HPDE6-E6E7 (cell line): ENCODE data around the gene CDC40.

ENCODE experiments used
- DNase-seq: peaks from one replicate; pipeline ENCODE4 v3.0.0; 2011; ENCODE audit warnings: missing footprints; ENCODE audit errors: extremely low spot score

Gene CDC40

DNA sequence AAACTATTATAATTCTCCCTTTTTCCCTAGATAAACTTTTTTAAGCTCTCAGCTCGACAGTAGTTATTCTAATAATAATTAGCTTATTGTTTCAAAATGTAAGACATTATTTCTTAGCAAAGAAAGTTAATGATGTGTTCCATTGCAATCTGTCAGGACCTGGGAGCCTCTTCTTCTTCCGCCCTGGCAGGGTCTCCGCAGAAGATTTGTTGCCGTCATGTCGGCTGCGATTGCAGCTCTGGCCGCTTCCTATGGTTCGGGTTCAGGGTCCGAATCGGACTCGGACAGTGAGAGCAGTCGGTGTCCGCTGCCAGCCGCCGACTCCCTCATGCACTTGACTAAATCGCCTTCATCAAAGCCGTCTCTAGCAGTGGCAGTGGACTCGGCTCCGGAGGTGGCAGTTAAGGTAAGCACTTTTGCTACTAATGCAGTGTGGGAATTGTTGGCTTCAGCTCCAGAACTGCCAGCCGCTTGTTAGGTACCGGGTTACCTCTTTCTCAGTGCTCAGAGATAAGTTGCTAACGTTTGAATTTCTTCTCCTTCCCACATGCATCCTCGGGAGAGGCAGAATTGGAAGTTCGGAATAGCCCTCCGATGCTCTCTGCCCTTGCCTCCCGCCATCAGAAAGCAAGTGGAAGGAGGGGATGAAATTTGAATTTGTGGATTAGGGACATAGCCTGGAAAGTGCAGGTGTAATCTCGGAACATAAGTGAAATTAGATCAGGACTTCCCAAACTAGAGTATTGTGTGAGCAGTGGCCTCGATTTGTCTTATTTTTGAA, at the start of gene CDC40:
TSS of gene CDC40 (plus strand) at position 200 of the 781 bp plus-strand sequence. CDS start at position 218, 18 bp downstream.
- DNase-seq = peak; percentile 34

GRCh38 chr6:110137924-110138887, 42.0 kb upstream of the CDC40 start:
- DNase-seq = no peak

DNA sequence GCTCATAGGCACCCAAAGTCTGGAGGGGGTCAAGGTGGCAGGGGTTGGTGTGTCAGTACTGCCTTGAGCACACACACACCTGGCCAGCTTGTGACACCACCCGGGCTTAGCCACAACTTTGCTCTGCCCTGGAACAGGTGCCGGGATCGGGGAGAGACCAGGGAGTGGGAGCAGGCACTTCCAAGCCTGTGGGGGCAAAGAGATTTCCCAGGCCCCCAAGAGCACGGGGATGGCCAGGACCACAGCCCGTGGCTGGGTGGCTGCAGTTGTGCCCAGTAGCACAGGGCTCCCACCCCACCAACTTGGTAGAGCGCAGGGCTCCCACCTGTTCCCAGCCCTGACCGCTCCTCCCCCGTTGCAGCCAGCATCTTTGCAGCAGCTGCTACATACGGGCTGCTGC, 41.2 kb upstream of the CDC40 start:
- DNase-seq = no peak

GRCh38 chr6:110140650-110141049, 39.6 kb upstream of the CDC40 start:
- peak; percentile 46 for DNase-seq

- no peak for DNase-seq
Observed at GRCh38 chr6:110147870-110148269, 32.4 kb upstream of the CDC40 start.

GRCh38 chr6:110158479-110158878, 21.7 kb upstream of the CDC40 start:
- no peak for DNase-seq

DNA sequence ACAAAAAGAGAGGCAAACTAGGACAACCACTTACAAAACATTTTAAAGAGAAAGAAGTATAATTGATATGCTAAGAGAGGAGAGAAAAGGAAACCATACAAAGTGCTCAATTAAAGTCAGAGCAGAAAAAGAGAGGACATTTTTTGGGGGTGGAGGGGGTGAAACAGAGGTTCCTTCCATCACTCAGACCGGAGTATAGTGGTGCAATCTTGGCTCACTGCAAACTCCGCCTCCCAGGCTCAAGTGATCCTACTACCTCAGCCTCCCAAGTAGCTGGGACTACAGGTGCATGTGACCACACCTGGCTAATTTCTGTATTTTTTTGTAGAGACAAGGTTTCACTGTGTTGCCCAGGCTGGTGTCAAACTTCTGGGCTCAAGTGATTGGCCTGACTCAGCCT, 10.1 kb upstream of the CDC40 start:
- no peak for DNase-seq

DNA sequence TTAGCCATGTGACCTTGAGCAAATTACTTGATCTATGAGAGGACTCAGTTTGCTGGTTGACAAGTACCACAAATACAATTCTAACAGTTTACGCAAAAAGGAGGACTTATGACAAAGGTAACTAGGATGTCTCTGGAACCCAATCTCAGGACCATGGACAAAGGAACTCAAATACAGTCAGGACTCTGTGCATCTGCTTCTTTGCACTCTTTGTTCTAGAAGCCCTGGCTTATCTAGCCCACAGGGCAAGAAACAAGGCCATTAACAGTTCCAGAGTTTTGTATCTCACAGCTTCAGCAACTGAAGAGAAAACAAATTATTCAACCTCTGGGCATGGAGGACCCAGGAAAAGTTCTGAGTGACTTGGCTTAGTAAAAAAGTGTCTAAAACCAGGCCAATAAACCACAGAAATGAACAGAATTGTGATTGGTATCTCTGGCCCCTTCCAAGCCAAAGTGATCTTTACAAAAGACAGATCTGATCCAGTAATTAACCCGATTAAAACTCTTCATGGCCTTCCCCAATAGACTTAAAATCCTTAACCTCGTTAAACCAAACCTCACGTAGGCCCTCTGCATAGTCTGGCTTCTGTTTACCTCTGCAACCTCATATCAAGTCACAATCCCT, 6.6 kb upstream of the CDC40 start:
- no peak for DNase-seq

DNA sequence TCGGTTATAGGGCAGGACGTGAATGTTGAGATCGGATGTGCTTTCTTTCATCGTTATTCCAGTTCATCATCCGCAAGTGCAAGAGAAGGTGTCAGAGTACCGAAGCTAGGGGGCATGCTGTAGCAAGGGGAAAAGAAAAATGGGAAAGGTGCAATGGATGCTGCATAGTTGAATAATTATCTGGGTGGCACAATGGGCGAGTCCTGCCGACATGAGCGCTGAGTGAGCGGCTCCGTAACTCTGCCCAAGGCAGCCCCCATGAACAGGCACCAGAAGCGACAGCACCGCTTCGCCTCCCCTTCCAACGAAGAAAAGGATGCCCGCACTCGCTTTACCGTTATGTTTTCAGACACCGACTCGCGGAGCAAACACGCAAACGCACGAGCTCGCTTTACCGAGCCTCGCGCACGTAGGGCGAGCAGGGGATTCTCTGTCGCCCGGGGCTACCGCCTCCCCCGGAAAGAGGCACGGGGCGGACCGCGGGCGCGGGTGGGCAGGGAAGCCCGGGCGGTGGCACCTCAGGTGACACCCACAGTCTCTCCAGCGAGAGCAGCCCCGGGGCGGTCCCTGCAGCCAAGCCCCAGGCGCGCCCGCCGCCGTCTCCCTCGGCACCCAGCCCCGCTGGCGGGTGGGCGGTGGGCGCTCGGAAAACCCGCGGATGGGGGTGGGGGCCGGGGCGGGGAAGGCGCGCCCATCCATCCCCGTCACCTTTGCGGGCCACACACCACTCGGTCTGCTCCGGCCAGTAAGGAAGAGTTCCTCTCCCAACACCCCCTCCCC, 1.4 kb upstream of the CDC40 start:
- peak; percentile 37 for DNase-seq

DNA sequence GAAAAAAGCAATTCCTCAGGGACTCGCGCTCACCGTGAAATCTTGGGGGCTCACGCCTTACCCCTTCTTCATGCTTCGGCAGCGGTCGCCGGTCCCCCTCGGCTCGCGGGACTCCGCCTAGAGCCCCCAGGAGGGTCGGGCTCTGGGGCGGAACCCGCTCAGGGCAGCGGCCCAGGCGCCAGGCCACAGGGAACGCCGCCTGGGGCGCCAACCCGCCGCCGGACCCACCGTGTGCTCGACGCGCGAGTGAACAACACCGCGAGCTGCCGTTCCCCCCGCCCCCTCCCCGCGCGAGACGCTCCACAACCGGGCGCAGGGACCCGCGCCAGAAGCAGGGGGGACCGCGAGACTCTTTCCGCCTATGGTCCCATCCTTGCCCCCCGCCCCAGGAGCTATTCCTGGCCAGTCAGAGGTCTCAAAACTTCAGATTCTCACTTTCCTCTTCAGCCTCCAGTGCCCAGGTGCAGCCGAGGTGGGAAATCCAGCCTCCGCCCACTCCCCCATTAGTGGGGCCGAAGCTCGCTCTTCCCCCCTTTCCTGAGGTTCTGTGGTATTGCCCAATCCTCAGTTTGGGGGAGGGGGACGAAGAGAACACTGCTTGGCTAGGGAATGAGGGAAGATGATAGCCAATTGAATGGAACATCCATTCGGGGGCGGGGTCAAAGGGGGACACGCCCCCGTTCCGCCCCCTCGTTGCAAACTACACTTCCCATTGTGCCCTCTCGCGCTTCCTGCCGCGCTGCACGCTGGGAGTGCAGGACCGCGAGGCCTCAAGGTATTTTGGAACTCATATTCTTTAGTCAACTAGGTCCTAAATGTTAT, 610 bp upstream of the CDC40 start, which contains the start of gene WASF1:
TSS of gene WASF1 (minus strand) at position 265 of the 822 bp plus-strand sequence. CDS start 52,069 bp downstream, outside the sequence.
- DNase-seq = peak; percentile 77

DNA sequence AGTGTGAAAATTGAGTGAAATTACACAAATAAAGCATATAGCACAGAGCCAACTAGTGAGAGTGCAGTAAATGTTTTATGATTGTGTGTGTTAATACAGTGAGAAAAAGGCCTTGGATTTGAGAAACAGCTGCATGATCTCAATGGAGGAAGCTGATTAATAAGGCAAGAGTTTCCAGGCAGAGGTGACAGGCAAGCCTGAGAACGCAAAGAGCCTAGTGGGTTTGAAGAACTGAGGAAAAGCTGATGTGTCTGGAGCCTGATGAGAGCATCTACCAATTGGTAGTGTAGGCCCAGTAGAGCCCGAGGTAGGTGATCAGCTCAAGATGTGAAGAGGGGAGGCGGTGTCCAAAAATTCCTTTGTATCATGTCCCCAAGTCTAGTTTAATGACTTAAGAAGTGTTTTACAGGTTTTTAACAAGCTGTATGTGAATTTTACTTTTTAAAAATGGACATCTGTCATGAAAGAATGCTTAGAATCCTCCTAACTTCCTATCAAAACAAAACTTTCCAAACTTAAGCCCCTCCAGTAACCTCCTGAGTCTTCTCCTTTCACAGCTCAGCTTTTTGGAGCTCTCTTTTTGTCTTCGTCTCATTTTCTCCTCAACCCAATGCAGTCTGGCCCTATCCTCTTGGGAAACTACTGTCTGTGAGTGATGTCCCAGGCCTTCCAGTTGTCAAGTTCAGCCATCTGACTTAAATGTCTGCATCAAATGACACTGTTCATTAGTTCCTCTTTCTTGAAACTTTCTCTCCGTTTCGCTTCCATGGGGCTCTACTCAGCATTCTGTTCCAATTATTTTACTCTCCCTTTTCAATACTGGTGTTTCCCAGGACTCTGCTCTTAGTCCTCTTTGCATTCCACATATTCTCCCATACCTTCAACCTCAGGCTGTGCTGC, 1.2 kb downstream of the CDC40 start:
- no peak for DNase-seq

DNA sequence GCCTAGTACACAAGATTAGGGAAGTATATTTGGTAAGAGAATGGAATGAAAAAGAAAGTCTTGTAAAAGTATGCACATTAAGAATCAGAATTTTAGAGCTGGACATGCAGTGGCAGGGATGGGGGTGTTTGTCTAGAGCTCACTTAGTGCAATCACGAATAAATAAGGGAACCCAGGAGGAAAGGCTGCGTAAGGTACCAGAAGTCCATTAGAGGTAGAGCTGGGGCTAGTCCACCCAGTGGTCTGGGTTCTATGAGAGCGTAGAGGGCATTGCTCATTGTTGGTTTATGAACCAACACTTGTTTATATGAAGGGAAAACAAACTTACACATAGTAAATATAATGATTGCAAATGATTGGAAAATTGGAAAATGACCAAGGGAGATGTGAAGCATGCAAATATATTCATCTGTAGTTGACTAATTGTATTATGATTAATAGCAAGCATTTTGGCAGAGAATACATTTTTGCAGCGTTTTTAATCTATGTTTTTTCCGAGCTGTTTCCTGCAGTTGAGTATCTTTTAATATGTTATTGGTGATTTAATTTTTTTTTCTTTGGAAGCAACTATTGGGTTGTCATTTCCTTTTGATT, 3.2 kb downstream of the CDC40 start:
- no peak for DNase-seq

DNA sequence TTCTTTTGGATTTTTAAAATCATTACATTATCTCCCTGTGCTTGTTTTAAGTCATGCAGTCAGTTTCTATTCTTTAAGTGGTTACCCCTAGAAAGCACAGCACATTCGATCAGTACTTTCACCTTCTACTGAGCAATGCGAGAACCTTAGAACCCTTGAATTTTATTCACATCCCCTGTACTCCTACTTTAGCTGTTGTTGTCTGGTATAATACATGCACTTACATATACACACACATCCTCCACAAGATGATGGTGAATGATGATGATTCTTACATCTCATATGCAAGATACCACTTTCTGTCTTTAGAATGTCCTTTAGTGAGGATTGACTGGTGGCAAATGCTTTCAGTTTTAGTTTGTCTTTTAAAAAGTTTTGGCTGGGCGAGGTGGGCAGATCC, 5.7 kb downstream of the CDC40 start:
- DNase-seq = no peak

GRCh38 chr6:110188791-110189190, 8.6 kb downstream of the CDC40 start:
- DNase-seq = no peak

DNA sequence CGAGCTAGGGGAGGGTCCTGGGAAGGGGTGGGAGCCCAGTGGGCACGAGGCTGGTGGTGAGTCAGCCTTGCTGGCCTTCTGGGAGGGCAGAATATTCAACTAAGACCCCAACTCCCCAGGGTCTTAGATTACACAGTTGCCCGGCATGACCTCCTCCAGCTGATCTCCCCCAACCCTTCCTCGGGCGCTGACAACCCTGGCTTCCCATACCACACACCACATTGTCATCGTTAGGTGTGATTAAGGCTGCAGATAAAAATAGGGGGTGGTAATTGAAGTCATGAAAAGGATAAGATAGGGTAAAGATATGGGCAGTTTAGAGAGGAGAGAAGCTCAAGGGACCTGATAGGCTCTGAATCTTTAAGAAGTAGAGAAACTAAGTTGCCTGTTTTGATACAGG, 10.5 kb downstream of the CDC40 start:
- no peak for DNase-seq

- DNase-seq = no peak
Observed at GRCh38 chr6:110191477-110191876, 11.2 kb downstream of the CDC40 start.

DNA sequence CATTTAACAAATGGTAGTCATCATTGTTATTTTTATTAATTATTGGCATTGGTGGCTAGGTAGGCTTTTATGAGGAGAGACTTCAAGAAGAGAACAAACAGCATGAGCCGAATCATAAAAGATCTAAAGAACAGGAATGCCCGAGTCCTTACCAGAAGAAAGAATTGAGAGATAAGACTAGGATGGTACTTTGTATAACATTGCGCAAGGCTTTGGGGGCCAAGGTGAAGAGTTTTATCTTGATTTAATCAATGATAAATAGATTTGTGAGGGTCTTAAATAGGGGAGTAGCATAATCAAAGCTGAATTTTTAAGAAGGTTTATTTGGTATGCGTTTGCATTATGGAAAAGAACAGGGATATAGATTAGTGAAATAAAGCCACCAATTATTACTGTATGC, 15.4 kb downstream of the CDC40 start:
- DNase-seq = no peak

GRCh38 chr6:110196874-110197273, 16.6 kb downstream of the CDC40 start:
- no peak for DNase-seq

DNA sequence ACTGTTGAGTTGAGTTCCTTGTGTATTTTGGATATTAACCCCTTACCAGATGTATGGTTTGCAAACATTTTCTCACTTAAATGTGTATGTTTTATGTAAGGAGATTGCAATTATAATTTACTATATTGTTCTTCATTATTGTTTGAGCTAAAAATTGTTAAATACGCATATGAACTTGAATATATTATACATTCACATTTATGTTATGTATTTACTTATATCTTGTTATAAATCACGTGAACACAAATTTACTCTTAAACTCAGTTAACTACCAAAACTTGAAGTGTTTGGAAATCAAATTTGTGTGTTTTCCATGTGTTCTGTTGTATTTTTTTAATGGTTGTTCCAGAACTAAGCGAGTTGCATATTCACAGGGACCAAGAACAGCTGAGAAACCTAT, 18.3 kb downstream of the CDC40 start:
- no peak for DNase-seq
